ENCODE results near the gene IQSEC3. TPM values are rescaled to one million over a fixed set of nuclear protein-coding genes. Genes with fewer than 3 reads are reported as not detected.
A peak's percentile ranks its signal among the peaks of the same experiment; 100 is the strongest.

The IQSEC3 gene
- total and polyA plus RNA-seq, 2 of the 13 experiments (the other 11 are each of a cell fraction or from before 2014, with no cell fraction given): not detected

- TF ChIP-seq MNT (IDR thresholded peaks at IDR 0.05): no peak
- no peak for TF ChIP-seq STAT5B (CRISPR knock-in tag; IDR thresholded peaks at IDR 0.05)
- TF ChIP-seq ZNF639 (CRISPR knock-in tag; conservative IDR thresholded peaks at IDR 0.05): no peak
- no peak for TF ChIP-seq ZNF329 (CRISPR knock-in tag; IDR thresholded peaks at IDR 0.05; ENCODE audit: low read depth)
- TF ChIP-seq ZNF280D (CRISPR knock-in tag; IDR thresholded peaks at IDR 0.05): no peak
- TF ChIP-seq CENPBD1 (CRISPR knock-in tag; IDR thresholded peaks at IDR 0.05; ENCODE audit: borderline replicate concordance, low read depth): no peak
- TF ChIP-seq ZNF225 (CRISPR knock-in tag; IDR thresholded peaks at IDR 0.05): peak; percentile 57; the same call in 1 of the 2 replicates
- no peak for TF ChIP-seq NFIC (IDR thresholded peaks at IDR 0.05; ENCODE audit: low read length)
- 0 out of 2 replicates have a peak, but pooled peaks have one; percentile 12 for TF ChIP-seq TRIM24 (CRISPR knock-in tag; IDR thresholded peaks at IDR 0.05)
- TF ChIP-seq MED13 (CRISPR knock-in tag; IDR thresholded peaks at IDR 0.05): no peak
- 0 out of 2 replicates have a peak, but pooled peaks have one; percentile 76 for TF ChIP-seq THAP7 (CRISPR knock-in tag; IDR thresholded peaks at IDR 0.05)
- peak; percentile 69 for TF ChIP-seq ZNF687 (CRISPR knock-in tag; IDR thresholded peaks at IDR 0.05)
- TF ChIP-seq ZNF883 (CRISPR knock-in tag; IDR thresholded peaks at IDR 0.05; ENCODE audit: not compliant biosample characterization): peak; percentile 72
- no peak for TF ChIP-seq ARID2 (CRISPR knock-in tag; IDR thresholded peaks at IDR 0.05; ENCODE audit: borderline replicate concordance)
- peak; percentile 28 for TF ChIP-seq IKZF4 (CRISPR knock-in tag; IDR thresholded peaks at IDR 0.05; ENCODE audit: borderline replicate concordance, low read depth, not compliant biosample characterization)
- TF ChIP-seq FLYWCH1 (CRISPR knock-in tag; IDR thresholded peaks at IDR 0.05): no peak
Observed at GRCh38 chr12:21301-22189, 45.0 kb upstream of the IQSEC3 start (continued).
